Transverse colon (tissue), 4 donors: Measurements from ENCODE around the gene S100A3. TPM values are rescaled to one million over a fixed set of nuclear protein-coding genes. Genes with fewer than 3 reads are reported as not detected.
A peak's percentile ranks its signal among the peaks of the same experiment; 100 is the strongest.

Experiments
- DNase-seq: peaks from one replicate; pipeline ENCODE4 v3.0.0-alpha.2; 2019
- H3K27ac ChIP-seq, 4 donors: fragments of 200-600 bp; sonication (generic); 2 replicates each; pipeline ENCODE4 v1.5.1; 2016 to 2018; ENCODE audit warnings: inconsistent platforms in 4 of 4
- H3K27me3 ChIP-seq: fragments of 200-600 bp; sonication (generic); 2 replicates; pipeline ENCODE4 v1.5.1; 2017; ENCODE audit warnings: inconsistent platforms
- H3K36me3 ChIP-seq, 4 donors: fragments of 200-600 bp; sonication (generic); 2 replicates each; pipeline ENCODE4 v1.5.1; 2017 to 2019; ENCODE audit warnings: inconsistent platforms in 4 of 4
- H3K4me1 ChIP-seq, 4 donors: fragments of 200-600 bp; sonication (generic); 2 replicates each; pipeline ENCODE4 v1.5.1; 2017 to 2020; ENCODE audit warnings: inconsistent platforms in 4 of 4
- H3K4me3 ChIP-seq, 4 donors: fragments of 200-600 bp; sonication (generic); 1 replicate in 1 of 4; 2 replicates in 3 of 4; pipeline versions ENCODE4 v1.5.1 to v1.6.1; 2017 to 2019; ENCODE audit warnings: inconsistent platforms in 4 of 4
- H3K9me3 ChIP-seq, 2 donors: fragments of 200-600 bp; sonication (generic); 2 replicates each; pipeline ENCODE4 v1.5.1; 2017 to 2019; ENCODE audit warnings: inconsistent platforms in 2 of 2
- CTCF ChIP-seq, 5 experiments: fragments of 200-600 bp in 3 of 5; fragments of 450-650 bp in 2 of 5; sonication (generic) in 3 of 5; IDR thresholded peaks; 1 replicate in 2 of 5; 2 replicates in 3 of 5; pipeline ENCODE4 v1.5.1; 2016 to 2017; ENCODE audit warnings: antibody characterized with exemption in 5 of 5, inconsistent platforms in 3 of 5, mild to moderate bottlenecking in 2 of 5, moderate library complexity in 1 of 5
- EP300 ChIP-seq: sonication (generic); formaldehyde crosslinking; IDR thresholded peaks from one replicate; pipeline ENCODE4 v1.6.1; 2017; ENCODE audit warnings: antibody characterized with exemption, low read depth
- POLR2A ChIP-seq: fragments of 450-650 bp; IDR thresholded peaks from one replicate; pipeline ENCODE4 v1.6.1; 2016; ENCODE audit warnings: antibody characterized with exemption, mild to moderate bottlenecking, moderate library complexity
- POLR2AphosphoS5 ChIP-seq, 3 donors: sonication (generic); formaldehyde crosslinking; IDR thresholded peaks; one replicate each; pipeline ENCODE4 v1.6.1; 2016; ENCODE audit warnings: antibody characterized with exemption in 3 of 3
- WGBS, 2 donors: methylation state at CpG; one replicate each; pipeline ENCODE4 v1.1.5; 2018; ENCODE audit warnings: low coverage in 1 of 2; 5-methylcytosine and 5-hydroxymethylcytosine counted together
- in situ Hi-C, 4 donors: fragments of 200-750 bp; cut with MboI; loops; one replicate each; pipeline versions ENCODE4 v1.15.0 to v1.15.1; 2017; ENCODE audit warnings: low sequenced_read_pairs in 3 of 4, low pct_ligation_motif_present in 1 of 4, low pct_unique_long_range_greater_than_20kb in 1 of 4
- intact Hi-C: fragments of 100-400 bp; cut with DNase I; formaldehyde crosslinking; loops from one replicate; pipeline ENCODE4 v1.15.1; 2023; ENCODE audit warnings: low total_unique reads
- total RNA-seq, 4 donors: library from RNA; depleted of rRNA; stranded (reverse); fragments of >200 nt; gene quantifications; one replicate each; pipeline ENCODE4 v1.1.0, GENCODE V29; 2016

Gene S100A3
- total RNA-seq, 4 donors from 2014 or later, result 0.64 TPM; not detected in 3

- TF ChIP-seq POLR2A (peak; percentile 84), POLR2AphosphoS5 (IDR thresholded peaks at IDR 0.05) (peak; percentile 92 to 95 (median 94)), EP300 (no peak)
- H3K36me3 ChIP-seq, result no peaks in the 10 kb centered on the region
- DNase-seq, result peak; percentile 92
- H3K4me1 ChIP-seq, result peaks cover 17 to 71% (median 56%) of the 10 kb centered on the region in 4 donors
- peak overlapping the region; percentile 70 to 93 (median 79) for H3K4me3 ChIP-seq
- in situ Hi-C loops, result loop anchor here in 1 of 4 donors (25.0 kb wide), 1 partner anchor 451 kb away; the partner anchor contains the start of genes JTB, RAB13 and RPS27
- peak overlapping the region; percentile 95 to 100 (median 99) for H3K27ac ChIP-seq
- WGBS, 2 donors, result 9% methylated on average over 25 of the region's 38 CpGs; no CpG with 5 or more reads in 1 of the 2 donors
- no peaks in the 10 kb centered on the region for H3K27me3 ChIP-seq
- intact Hi-C loops, result no loop called here
- H3K9me3 ChIP-seq, result no peaks in the 10 kb centered on the region
These were observed 12.9 kb downstream of the S100A3 start for GRCh38 chr1:153536012-153536670.

- intact Hi-C loops, result no loop called here
- Histone ChIP-seq H3K27ac (peak within 1 kb of the TSS; percentile 95 to 100 (median 99)), H3K4me1 (peaks cover 17 to 68% (median 55%) of the 10 kb centered on the region in 4 donors), H3K9me3 (no peaks in the 10 kb centered on the region), H3K4me3 (peak within 1 kb of the TSS; percentile 70 to 93 (median 79)), H3K36me3 (no peaks in the 10 kb centered on the region), H3K27me3 (no peaks in the 10 kb centered on the region)
- peak; percentile 72 for DNase-seq
- in situ Hi-C loops, result loop anchor here in 1 of 4 donors (25.0 kb wide), 1 partner anchor 452 kb away; the partner anchor contains the start of genes JTB, RAB13 and RPS27
- WGBS, 2 donors, result 12% methylated on average over 8 of the region's 18 CpGs; no CpG with 5 or more reads in 1 of the 2 donors
- TF ChIP-seq POLR2A (peak; percentile 96), CTCF (IDR thresholded peaks at IDR 0.05) (peak in 2 of 5 experiments; percentile 16 to 23), POLR2AphosphoS5 (IDR thresholded peaks at IDR 0.05) (peak in 2 of 3 donors; percentile 55 to 97), EP300 (no peak)
These were observed 13.6 kb downstream of the S100A3 start, which contains the start of gene S100A6 for GRCh38 chr1:153535242-153536011. TSS of gene S100A6 (minus strand) at chr1:153535991. CDS start at chr1:153535339, 652 bp downstream.

- intact Hi-C loops, result no loop called here
- Histone ChIP-seq H3K27me3 (no peaks in the 10 kb centered on the region), H3K36me3 (no peaks in the 10 kb centered on the region), H3K27ac (peak overlapping the region; percentile 95 to 100 (median 99)), H3K4me1 (peaks cover 17 to 65% (median 53%) of the 10 kb centered on the region in 4 donors), H3K4me3 (peak overlapping the region; percentile 70 to 93 (median 79)), H3K9me3 (no peaks in the 10 kb centered on the region)
- WGBS, 2 donors, result 58% methylated on average over 2 of the region's 3 CpGs; no CpG with 5 or more reads in 1 of the 2 donors
- TF ChIP-seq CTCF (IDR thresholded peaks at IDR 0.05) (no peak), POLR2AphosphoS5 (IDR thresholded peaks at IDR 0.05) (no peak), EP300 (no peak), POLR2A (no peak)
- DNase-seq, result no peak
- in situ Hi-C loops, result loop anchor here in 1 of 4 donors (25.0 kb wide), 1 partner anchor 452 kb away; the partner anchor contains the start of genes JTB, RAB13 and RPS27
These were observed 14.2 kb downstream of the S100A3 start for GRCh38 chr1:153534925-153535241.

GRCh38 chr1:153534226-153534924, 14.7 kb downstream of the S100A3 start:
- H3K27me3 ChIP-seq, result no peaks in the 10 kb centered on the region
- H3K27ac ChIP-seq, result peak overlapping the region; percentile 95 to 100 (median 99)
- in situ Hi-C loops (loop anchor here in 1 of 4 donors (25.0 kb wide), 1 partner anchor 453 kb away; the partner anchor contains the start of genes JTB, RAB13 and RPS27), intact Hi-C loops (no loop called here)
- DNase-seq, result no peak
- H3K4me3 ChIP-seq, result peak overlapping the region; percentile 70 to 93 (median 79)
- TF ChIP-seq EP300, result no peak
- TF ChIP-seq POLR2AphosphoS5 (IDR thresholded peaks at IDR 0.05), result no peak
- no peak for TF ChIP-seq POLR2A
- no peak for TF ChIP-seq CTCF (IDR thresholded peaks at IDR 0.05)
- peaks cover 17 to 65% (median 53%) of the 10 kb centered on the region in 4 donors for H3K4me1 ChIP-seq
- no peaks in the 10 kb centered on the region for H3K9me3 ChIP-seq
- WGBS, 2 donors, result 59 to 100% methylated on average over 1 to 7 of the region's 7 CpGs
- no peaks in the 10 kb centered on the region for H3K36me3 ChIP-seq
